22Rv1 (cell line): ENCODE data around the gene SEH1L.

ENCODE experiments used
- ZFX ChIP-seq: fragments of 450-650 bp; IDR thresholded peaks from 2 replicates; pipeline ENCODE4 v1.6.1; 2017; ENCODE audit warnings: antibody characterized with exemption, borderline replicate concordance
- TF ChIP-seq, protein P1 (sequence below): fragments of 450-650 bp; IDR thresholded peaks from 2 replicates; pipeline ENCODE4 v1.5.1; 2017; ENCODE audit warnings: mild to moderate bottlenecking

DNA sequence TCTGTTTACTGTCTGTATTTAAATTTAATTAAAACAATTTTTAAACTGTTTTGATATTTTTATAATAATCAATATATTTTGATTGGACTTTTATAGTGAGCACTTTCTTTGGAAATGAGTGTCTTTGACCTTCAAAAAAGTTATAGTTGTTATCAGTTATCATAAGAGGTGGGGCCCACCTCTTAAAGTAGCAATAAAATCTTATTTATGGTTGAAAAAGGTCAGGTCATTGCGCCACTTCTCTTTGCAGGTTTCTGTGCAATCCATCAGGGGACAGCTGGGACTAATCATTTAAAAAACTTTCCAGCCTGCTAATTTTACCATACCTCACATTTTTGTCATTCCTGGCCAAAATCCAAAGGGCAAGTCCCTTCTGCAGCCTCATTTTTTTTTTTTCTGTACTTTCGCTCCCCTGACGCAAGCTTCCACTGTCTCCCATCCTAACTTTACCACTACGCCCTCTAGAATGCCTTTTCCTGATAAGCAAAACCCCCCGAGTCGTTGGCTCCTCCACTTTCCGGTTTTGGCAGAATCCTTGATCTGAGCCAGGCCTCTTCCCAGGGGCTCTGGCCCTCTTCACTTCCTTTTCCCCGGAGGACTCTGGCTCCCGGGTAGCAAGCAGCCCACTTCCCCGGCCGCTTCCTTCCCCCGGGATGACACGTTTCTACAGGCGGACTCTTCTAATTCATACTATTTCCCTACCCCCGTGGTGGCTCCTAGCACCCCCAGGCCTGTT lies 1.1 kb upstream of the SEH1L start:
- TF ChIP-seq, protein P1, sequence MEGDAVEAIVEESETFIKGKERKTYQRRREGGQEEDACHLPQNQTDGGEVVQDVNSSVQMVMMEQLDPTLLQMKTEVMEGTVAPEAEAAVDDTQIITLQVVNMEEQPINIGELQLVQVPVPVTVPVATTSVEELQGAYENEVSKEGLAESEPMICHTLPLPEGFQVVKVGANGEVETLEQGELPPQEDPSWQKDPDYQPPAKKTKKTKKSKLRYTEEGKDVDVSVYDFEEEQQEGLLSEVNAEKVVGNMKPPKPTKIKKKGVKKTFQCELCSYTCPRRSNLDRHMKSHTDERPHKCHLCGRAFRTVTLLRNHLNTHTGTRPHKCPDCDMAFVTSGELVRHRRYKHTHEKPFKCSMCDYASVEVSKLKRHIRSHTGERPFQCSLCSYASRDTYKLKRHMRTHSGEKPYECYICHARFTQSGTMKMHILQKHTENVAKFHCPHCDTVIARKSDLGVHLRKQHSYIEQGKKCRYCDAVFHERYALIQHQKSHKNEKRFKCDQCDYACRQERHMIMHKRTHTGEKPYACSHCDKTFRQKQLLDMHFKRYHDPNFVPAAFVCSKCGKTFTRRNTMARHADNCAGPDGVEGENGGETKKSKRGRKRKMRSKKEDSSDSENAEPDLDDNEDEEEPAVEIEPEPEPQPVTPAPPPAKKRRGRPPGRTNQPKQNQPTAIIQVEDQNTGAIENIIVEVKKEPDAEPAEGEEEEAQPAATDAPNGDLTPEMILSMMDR: no peak
- TF ChIP-seq ZFX: no peak
